Natural killer cell (primary cell): Measurements from ENCODE around the gene DBI. TPM values are rescaled to one million over a fixed set of nuclear protein-coding genes. Genes with fewer than 3 reads are reported as not detected.

Experiments
- ATAC-seq, 3 donors: fragments of 150-1000 bp in 2 of 3; fragments of 200-7000 bp in 1 of 3; cut with Tn5 transposase; 1 replicate in 1 of 3; 2 replicates in 2 of 3; pipeline ENCODE4 v1.10.0; 2021; ENCODE audit warnings: mild to moderate bottlenecking in 2 of 3, moderate library complexity in 2 of 3
- DNase-seq, 2 donors: peaks; one replicate each; pipeline versions ENCODE4 v3.0.0 to v3.0.0-alpha.2; 2013 to 2021; ENCODE audit warnings: mixed read lengths in 1 of 2
- H3K27ac ChIP-seq: one replicate; pipeline ENCODE4 v1.5.1; 2013; ENCODE audit warnings: mild to moderate bottlenecking, low read length
- H3K27me3 ChIP-seq: one replicate; pipeline ENCODE4 v1.6.1; 2013; ENCODE audit warnings: low read length; ENCODE audit not compliant: control insufficient read depth, insufficient read depth
- H3K36me3 ChIP-seq: one replicate; pipeline ENCODE4 v1.6.1; 2013; ENCODE audit warnings: low read length; ENCODE audit not compliant: control insufficient read depth, insufficient read depth
- H3K4me1 ChIP-seq: one replicate; pipeline ENCODE4 v1.6.1; 2013; ENCODE audit warnings: low read length; ENCODE audit not compliant: control insufficient read depth, insufficient read depth
- H3K4me3 ChIP-seq: one replicate; pipeline ENCODE4 v1.5.1; 2013; ENCODE audit warnings: low read length
- H3K9me3 ChIP-seq: one replicate; pipeline ENCODE4 v1.6.1; 2013; ENCODE audit warnings: low read length; ENCODE audit not compliant: control insufficient read depth, insufficient read depth
- H3K27ac Mint-ChIP-seq, 2 donors: one replicate each; pipeline ENCODE4 v1.8.0; 2022; ENCODE audit warnings: mild to moderate bottlenecking in 2 of 2, mixed read lengths in 2 of 2, moderate library complexity in 1 of 2
- H3K27me3 Mint-ChIP-seq, 2 donors: one replicate each; pipeline ENCODE4 v1.8.0; 2022; ENCODE audit warnings: low read depth in 2 of 2, mixed read lengths in 2 of 2
- H3K36me3 Mint-ChIP-seq: one replicate; pipeline ENCODE4 v1.8.0; 2022; ENCODE audit warnings: mixed read lengths
- H3K4me1 Mint-ChIP-seq, 2 donors: one replicate each; pipeline ENCODE4 v1.8.0; 2022; ENCODE audit warnings: mixed read lengths in 2 of 2
- H3K4me3 Mint-ChIP-seq: one replicate; pipeline ENCODE4 v1.8.0; 2022; ENCODE audit warnings: mild to moderate bottlenecking, moderate library complexity, mixed read lengths
- H3K9me3 Mint-ChIP-seq, 2 donors: one replicate each; pipeline ENCODE4 v1.8.0; 2022; ENCODE audit warnings: mixed read lengths in 2 of 2
- CTCF ChIP-seq: fragments of 200-600 bp; IDR thresholded peaks from one replicate; pipeline ENCODE4 v1.8.0; 2022; ENCODE audit warnings: antibody characterized with exemption
- WGBS: methylation state at CpG from one replicate; pipeline ENCODE4 v1.1.7; 2013; ENCODE audit warnings: missing lambda C conversion rate; ENCODE audit not compliant: insufficient coverage; 5-methylcytosine and 5-hydroxymethylcytosine counted together
- intact Hi-C: fragments of 100-400 bp; cut with micrococcal nuclease; formaldehyde crosslinking; loops from one replicate; pipeline ENCODE4 v1.14.2; 2022
- total RNA-seq, 4 donors: library from RNA; stranded (reverse); fragments of 120-200 nt in 1 of 4; gene quantifications; one replicate each; pipeline versions ENCODE4 v1.2.3 to v1.2.4, GENCODE V29; 2013 to 2022

The DBI gene
- total RNA-seq, 3 donors from 2014 or later (not counting 1 experiment from before 2014, with no cell fraction given) = 85.1 to 109 (median 93.2) TPM

- H3K27me3 Mint-ChIP-seq = peaks cover 16 to 35% of the 10 kb centered on the region in 2 donors
- no peak overlapping the region for H3K4me3 ChIP-seq
- H3K36me3 ChIP-seq = no peaks in the 10 kb centered on the region
- no peak for ATAC-seq
- no peaks in the 10 kb centered on the region for H3K4me1 Mint-ChIP-seq
- no peaks in the 10 kb centered on the region for H3K27me3 ChIP-seq
- H3K36me3 Mint-ChIP-seq = no peaks in the 10 kb centered on the region
- no peak overlapping the region for H3K4me3 Mint-ChIP-seq
- H3K9me3 Mint-ChIP-seq = no peaks in the 10 kb centered on the region
- no peaks in the 10 kb centered on the region for H3K9me3 ChIP-seq
- H3K27ac Mint-ChIP-seq = no peak overlapping the region
- H3K27ac ChIP-seq = no peak overlapping the region
- H3K4me1 ChIP-seq = no peaks in the 10 kb centered on the region
- DNase-seq = no peak
- WGBS = 90% methylated on average over 6 of the region's 6 CpGs
- no peak for TF ChIP-seq CTCF
- intact Hi-C loops = no loop called here
These were observed 51.1 kb downstream of the DBI start for GRCh38 chr2:119417908-119418307.

GRCh38 chr2:119419065-119419464 is 52.3 kb downstream of the DBI start:
- H3K36me3 Mint-ChIP-seq = no peaks in the 10 kb centered on the region
- WGBS = 75% methylated on average over 1 of the region's 1 CpG

GRCh38 chr2:119419803-119420508 is 53.2 kb downstream of the DBI start:
- H3K4me1 Mint-ChIP-seq = no peaks in the 10 kb centered on the region
- peaks cover 13 to 35% of the 10 kb centered on the region in 2 donors for H3K27me3 Mint-ChIP-seq
- no peak overlapping the region for H3K27ac Mint-ChIP-seq
- no peaks in the 10 kb centered on the region for H3K4me1 ChIP-seq
- intact Hi-C loops = no loop called here
- H3K9me3 ChIP-seq = no peaks in the 10 kb centered on the region
- H3K4me3 ChIP-seq = no peak overlapping the region
- no peaks in the 10 kb centered on the region for H3K36me3 Mint-ChIP-seq
- no peak overlapping the region for H3K4me3 Mint-ChIP-seq
- H3K27me3 ChIP-seq = no peaks in the 10 kb centered on the region
- DNase-seq = no peak
- no peaks in the 10 kb centered on the region for H3K9me3 Mint-ChIP-seq
- WGBS = 71% methylated on average over 1 of the region's 1 CpG
- H3K36me3 ChIP-seq = no peaks in the 10 kb centered on the region
- TF ChIP-seq CTCF = no peak
- ATAC-seq = no peak
- no peak overlapping the region for H3K27ac ChIP-seq

More at GRCh38 chr2:119419065-119419464, 52.3 kb downstream of the DBI start:
- Histone ChIP-seq H3K4me3 (no peak overlapping the region), H3K27ac (no peak overlapping the region), H3K36me3 (no peaks in the 10 kb centered on the region), H3K4me1 (no peaks in the 10 kb centered on the region), H3K9me3 (no peaks in the 10 kb centered on the region), H3K27me3 (no peaks in the 10 kb centered on the region)
- Mint-ChIP-seq H3K9me3 (no peaks in the 10 kb centered on the region), H3K4me3 (no peak overlapping the region), H3K27me3 (peaks cover 12 to 35% of the 10 kb centered on the region in 2 donors), H3K27ac (no peak overlapping the region), H3K4me1 (no peaks in the 10 kb centered on the region)
- intact Hi-C loops = no loop called here
- TF ChIP-seq CTCF = no peak
- DNase-seq (no peak), ATAC-seq (no peak)

- no peaks in the 10 kb centered on the region for H3K36me3 Mint-ChIP-seq
- H3K4me1 Mint-ChIP-seq = no peaks in the 10 kb centered on the region
- ATAC-seq = no peak
- no peaks in the 10 kb centered on the region for H3K36me3 ChIP-seq
- H3K4me3 ChIP-seq = no peak overlapping the region
- intact Hi-C loops = no loop called here
- H3K27me3 Mint-ChIP-seq = peaks cover 22 to 48% of the 10 kb centered on the region in 2 donors
- H3K9me3 ChIP-seq = no peaks in the 10 kb centered on the region
- H3K27ac Mint-ChIP-seq = no peak overlapping the region
- no peaks in the 10 kb centered on the region for H3K4me1 ChIP-seq
- no peak for TF ChIP-seq CTCF
- no peak overlapping the region for H3K27ac ChIP-seq
- 88% methylated on average over 1 of the region's 1 CpG for WGBS
- H3K9me3 Mint-ChIP-seq = no peaks in the 10 kb centered on the region
- no peak for DNase-seq
- no peak overlapping the region for H3K4me3 Mint-ChIP-seq
- H3K27me3 ChIP-seq = no peaks in the 10 kb centered on the region
These were observed 54.5 kb downstream of the DBI start for GRCh38 chr2:119421304-119421703.
